CD1c-positive myeloid dendritic cell (primary cell): ENCODE measurements around the gene ANKRA2.

Experiments used
- DNase-seq: peaks from one replicate; pipeline ENCODE4 v3.0.0-alpha.2; 2016; ENCODE audit errors: extremely low spot score

The ANKRA2 gene, protein sequence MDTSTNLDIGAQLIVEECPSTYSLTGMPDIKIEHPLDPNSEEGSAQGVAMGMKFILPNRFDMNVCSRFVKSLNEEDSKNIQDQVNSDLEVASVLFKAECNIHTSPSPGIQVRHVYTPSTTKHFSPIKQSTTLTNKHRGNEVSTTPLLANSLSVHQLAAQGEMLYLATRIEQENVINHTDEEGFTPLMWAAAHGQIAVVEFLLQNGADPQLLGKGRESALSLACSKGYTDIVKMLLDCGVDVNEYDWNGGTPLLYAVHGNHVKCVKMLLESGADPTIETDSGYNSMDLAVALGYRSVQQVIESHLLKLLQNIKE

DNA sequence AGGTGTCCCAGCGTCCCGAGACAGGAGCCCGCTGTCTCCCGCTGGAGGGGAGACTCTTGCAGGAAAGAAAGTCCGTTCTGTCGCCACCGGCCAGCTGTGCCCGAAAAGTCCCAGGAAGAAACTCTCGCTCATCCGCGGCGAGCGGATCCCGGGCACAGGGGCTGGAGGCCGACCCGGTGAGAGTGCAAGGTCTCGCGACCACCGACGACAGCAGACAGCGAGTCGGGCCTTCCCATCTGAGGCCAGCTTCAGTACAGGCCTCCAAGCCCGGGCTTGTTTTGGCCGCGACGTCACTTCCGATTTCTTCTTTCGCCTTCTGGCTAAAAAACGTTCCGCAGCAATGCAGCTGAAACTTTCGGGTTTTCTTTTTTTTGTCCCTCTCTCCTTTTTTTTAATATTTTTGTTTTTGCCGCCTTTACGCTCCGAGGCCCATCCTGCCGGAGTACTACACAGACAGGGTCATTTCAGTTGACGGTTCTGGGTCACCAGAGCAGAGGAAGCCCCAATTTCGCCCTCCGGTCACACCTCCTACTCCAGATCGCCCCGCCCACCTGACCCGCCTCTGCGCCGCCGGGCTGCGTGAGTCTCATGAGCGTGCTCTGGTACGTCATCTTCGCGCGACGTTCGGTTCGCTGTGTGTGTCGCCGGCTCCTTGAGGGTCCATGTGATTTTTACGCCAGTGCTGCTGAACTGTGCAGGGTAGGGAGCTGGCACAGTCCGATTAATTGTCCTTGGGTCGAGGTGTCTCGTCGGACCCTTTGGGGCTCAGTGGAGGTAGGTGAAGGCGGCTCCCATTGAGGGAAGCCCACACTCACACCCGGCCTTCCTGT is at the start of gene ANKRA2, which contains the start of gene UTP15:
Gene ANKRA2 (minus strand): TSS at position 501 of the 830 bp plus-strand sequence. CDS start 2,758 bp downstream, outside the sequence.
Gene UTP15 (plus strand): TSS at position 605 of the 830 bp plus-strand sequence. CDS start 1,602 bp downstream, outside the sequence.
- DNase-seq, result peak; percentile 100

DNA sequence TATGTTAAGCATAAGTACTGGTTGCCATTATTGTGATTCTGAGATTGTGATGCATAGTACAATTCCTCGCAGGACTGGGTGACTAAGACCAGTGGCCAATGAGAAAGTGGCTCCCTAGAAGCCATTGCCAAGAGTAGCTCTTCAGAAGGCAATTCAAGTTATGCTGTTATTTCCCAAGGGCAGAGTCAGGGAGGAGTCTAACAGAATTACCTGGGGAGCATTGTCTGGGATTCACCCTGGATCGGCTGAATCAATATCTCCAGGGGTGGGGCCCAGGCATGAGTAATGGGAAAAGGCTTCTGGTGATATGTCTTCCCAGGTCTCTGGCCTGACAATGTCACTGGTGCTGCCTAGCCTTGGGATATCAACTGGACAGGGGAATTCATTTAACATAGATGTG is 49.6 kb upstream of the ANKRA2 start:
- no peak for DNase-seq

DNA sequence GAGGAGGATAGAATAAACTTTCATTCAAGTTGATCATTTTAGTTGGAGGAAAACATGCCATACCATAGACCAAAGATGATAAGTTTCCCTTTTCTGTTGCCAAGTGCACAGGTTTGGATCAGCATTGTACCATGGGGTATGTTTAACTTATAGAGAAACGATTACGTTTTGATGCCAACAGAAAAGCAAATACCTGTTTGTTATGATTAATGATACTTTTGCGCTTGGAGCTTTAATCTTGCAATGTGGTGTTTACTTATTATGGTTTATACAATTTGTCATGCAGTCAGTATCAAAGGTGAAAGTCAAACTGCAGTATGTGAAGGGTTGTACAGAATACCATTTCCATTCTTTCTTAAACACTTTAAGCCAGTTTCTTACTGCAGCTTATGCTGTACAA is 47.4 kb upstream of the ANKRA2 start:
- no peak for DNase-seq

DNA sequence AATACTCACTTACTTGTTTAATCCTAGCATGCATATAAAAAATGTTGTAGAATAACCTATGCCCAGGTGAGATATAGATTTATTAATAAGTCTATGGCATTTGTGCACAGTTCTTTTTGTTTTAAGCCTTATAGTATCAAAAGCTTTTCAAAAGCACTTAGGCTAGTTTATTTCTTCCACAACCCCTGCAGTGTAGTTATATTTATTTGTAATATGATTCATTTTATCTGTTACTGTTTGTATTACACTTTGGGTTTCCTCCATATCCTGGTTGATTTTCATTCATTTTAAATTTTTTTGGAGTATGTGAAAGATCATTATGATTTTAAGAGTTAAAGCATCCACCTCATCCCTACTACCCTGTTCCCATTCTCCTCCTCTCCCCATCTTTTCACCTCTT is 41.8 kb upstream of the ANKRA2 start:
- no peak for DNase-seq

DNA sequence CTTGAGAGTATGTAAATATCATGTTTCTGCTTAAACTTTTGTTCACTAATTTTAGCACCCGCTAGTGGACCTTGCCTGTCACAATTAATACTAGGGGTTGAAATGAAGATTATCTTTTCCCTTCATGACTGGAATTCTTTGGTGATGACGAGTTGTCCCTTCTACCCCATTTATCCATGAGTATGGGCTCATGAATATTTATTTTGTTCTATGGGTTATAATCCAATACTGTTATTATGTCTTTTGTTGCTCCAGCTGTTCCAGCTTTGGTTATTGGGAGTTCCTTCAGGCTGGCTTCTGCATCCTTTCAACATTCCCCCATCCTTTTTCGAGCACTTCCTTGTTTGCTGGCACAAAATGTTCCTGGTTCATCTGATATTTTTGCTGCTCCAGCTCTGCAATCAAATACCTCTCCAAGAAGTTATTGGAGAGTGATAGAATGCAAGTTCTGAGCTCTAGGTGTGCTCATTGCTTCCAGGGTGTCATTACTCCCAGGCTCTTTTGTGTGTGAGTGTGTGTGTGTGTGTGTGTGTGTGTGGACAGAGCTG is 40.8 kb upstream of the ANKRA2 start:
- no peak for DNase-seq

DNA sequence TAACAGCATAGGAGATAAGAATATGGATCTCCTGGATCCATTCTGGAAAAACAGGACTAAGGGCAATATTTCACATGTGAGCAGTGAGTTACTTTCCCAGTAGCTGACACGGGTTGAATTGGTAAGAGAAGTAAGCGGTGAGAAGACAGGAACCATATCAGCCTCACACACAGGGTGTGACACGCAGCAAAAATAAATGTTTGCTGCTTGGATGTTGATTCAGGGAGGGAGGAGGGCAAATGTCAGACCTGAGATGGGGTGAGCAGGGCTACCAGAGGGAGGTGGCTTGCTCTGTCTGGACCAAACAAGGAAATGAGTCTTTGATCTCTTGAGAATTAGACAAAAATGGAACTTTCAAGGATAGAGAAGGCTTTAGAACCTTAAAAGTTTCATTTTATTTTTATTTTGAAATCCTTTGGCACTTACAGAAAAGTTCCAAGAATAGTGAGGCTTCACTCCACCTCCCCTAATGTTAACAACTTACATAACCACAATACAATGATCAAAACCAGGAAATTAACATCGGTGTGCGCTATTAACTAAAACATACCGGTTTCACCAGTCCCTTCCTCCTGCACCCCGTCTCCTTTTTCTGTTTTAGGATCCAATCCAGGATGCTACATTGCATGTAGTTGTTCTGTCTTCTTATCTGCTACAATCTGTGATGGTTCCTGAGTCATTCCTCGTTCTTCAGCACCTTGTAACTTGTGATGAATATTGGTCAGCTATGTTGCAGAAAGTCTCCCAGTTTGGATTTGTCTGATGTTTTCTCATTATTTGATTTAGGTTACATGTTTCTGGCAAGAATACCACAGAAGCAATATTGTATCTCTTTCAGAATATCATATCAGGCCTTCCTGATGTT is 40.0 kb upstream of the ANKRA2 start:
- no peak for DNase-seq

DNA sequence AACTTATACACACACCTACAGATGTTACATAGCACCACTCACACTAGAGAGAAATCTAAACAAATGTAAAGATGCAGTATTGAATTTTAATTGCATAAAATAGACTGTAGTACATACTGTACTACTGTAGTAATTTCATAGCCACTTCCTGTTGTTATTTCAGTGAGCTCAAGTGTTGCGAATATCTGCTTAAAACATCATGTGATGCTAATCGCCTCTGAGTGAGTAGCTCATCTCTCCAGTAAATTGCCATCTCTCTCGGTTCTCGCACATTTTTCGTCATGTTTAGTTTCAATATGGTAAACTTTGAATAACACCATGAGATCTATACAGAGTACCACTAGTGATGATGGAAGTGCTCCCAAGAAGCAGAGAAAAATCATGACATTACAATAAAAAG is 38.6 kb upstream of the ANKRA2 start:
- DNase-seq, result no peak

DNA sequence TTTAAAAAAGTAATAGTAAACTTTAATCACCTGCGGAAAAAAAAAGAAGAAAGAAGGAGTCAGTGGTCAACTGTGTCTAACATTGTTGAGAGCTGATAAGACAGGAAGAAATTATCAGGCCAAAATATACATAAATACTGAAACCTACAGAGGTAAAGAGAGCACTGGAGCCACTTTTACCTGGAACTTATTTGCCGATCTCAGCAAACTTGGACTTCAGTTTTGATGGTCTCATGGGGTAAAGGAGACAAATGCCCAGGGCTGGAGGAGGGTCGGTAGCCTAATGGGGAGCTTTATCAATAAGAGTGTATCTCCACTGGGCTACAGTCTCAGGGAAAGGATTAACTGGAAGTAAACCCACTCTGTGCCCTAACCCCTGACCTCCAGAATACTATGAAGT is 33.9 kb upstream of the ANKRA2 start:
- no peak for DNase-seq

DNA sequence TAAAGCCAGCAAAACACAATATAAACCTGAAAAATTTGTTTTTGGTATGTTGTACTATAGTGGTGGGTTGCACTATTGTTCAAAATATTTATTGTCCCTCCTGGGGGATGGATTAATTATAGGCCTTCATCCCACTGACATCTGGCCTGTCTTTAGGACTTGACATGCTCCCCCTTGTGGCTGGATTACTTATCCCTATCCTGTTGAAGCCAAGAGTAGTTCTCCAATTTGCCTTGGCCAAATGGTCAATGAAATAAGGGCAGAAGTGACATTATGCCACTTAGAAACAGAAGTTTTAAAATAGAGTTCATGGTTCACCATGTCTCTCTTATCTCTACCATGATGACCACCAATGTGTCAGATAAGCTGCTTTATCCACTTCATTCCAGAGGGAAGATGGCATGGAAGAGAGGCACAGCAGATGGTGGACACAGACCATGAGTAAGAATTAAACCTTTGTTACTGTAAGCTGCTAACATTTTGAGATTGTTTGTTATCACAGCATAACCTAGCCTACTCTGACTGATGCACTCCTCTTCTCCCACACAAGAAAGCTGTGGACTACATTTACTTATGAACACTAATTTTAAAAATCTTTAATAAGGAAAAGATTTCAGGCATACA is 31.4 kb upstream of the ANKRA2 start:
- DNase-seq, result peak; percentile 50

DNA sequence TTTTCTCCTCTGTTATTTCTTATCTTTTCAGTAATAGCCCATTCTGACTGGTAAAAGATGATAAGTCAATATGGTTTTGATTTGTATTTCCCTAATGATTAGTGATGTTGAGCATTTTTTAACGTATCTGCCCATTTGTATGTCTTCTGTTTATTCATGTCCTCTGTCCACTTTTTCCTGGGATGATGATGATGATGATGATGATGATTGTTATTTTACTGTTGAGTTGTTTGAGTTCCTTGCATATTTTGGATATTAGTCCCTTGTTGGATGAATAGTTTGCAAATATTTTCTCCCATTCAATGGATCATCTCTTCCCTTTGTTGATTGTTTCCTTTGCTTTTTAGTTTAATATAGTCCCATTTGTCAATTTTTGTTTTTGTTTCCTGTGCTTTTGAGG is 27.1 kb upstream of the ANKRA2 start:
- no peak for DNase-seq

DNA sequence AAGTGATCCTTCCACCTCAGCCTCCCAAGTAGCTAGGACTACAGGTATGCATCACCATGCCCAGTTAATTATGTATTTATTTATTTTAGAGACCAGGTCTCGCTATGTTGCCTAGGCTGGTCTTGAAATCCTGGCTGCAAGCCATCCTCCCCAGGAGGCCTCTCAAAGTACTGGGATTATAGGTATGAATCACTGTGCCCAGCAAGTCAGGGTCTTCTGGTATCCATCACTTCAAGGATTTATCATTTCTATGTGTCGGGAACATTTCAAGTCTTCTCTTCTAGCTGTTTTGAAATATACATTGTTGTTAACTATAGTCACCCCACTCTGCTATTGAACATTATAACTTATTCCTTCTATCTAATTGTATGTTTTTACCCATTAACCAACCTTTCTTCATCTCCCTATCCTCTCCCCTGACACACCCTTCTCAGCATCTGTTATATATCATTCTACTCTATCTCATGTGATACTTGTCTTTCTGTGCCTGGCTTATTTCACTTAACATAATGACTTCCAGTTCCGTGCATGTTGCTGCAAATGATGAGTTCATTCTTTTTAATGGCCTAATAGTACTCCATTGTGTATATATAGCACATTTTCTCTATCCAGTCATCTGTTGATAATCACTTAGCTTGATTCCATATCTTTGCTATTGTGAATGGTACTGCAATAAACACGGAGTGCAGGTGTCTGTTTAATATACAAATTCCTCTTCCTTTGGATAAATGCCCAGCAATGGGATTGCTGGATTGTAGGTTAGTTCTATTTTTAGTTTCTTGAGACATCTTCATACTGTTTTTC is 26.5 kb upstream of the ANKRA2 start:
- DNase-seq, result no peak

DNA sequence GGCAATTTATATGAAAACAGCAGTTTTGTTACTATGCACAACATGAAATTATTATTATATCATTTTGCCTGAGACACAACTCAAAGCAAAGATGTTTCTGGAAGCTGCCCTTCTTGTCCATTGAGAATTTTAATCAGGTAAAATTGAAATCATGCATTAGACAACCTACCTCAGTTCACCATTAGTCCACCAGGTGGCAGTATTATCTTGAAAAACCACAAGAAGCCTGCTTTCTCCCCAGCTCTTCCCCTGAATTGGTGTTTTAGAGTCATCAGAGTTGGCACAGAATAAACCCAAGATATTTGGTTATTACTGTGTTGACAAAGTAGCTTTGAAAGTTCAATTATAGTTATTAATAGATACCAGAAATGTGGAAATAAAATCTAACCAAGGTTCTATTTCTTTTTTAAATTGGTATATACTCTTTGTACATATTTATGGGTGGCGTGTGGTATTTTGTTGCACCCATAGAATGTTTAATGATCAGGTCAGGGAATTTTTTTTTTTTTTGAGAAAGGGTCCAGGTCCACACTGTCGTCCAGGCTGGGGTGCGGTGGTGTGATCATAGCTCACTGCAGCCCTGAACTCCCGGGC is 25.8 kb upstream of the ANKRA2 start:
- peak; percentile 77 for DNase-seq

DNA sequence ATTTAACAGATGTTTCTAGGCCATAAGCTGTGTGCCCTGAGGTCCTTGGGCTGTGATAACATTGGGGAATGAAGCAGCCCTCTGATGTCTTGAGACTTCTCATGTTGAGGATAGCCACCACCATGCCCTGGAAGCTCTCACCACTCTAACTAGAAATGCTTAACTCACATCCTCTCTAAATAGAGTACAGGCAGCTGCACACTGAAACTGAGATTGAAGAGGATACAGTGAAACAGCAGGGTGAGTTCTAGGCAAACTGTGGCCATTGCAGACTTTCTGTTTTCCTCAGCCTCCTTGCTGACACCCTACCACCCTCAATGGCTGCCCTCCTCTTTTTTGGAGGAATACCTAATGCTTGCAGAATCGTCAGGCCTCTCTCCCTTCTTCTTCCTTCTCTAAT is 22.5 kb upstream of the ANKRA2 start:
- DNase-seq, result no peak

DNA sequence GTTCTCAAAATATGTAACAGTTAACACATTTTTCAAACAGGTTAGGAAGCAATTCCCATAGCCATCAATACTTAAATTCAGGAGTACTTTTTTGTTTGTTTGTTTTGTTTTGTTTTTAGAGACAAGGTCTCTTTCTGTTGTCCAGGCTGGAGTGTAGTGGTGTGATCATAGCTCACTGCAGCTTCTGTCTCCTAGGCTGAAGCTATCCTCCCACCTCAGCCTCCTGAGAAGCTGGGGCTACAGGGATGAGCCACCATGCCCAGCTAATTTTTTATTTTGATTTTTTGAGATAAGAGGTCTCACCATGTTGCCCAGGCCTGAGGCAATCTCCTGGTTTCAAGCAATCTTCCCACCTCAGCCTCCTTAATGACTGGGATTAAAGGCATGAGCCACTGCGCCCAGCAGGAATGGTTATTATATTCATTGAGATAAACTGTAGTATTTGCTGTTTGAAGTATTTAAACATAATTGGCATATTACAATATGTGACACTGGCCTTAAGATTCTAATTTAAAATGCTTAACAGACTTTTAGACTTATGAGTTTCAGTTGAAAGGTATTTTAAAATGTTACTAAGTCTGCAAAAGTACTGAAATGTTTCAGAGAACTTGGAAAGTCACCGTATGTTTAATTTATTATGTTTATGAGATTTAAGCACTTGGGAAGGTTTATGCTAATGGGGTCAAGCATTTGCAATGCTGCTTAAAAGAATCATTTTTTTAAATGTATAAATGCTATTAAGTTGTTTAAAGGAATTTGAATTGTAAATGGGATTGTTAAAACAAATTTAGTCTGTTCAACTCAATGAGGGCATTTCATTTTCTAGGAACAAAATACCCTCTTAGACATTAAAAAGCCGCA is 17.1 kb upstream of the ANKRA2 start:
- no peak for DNase-seq

DNA sequence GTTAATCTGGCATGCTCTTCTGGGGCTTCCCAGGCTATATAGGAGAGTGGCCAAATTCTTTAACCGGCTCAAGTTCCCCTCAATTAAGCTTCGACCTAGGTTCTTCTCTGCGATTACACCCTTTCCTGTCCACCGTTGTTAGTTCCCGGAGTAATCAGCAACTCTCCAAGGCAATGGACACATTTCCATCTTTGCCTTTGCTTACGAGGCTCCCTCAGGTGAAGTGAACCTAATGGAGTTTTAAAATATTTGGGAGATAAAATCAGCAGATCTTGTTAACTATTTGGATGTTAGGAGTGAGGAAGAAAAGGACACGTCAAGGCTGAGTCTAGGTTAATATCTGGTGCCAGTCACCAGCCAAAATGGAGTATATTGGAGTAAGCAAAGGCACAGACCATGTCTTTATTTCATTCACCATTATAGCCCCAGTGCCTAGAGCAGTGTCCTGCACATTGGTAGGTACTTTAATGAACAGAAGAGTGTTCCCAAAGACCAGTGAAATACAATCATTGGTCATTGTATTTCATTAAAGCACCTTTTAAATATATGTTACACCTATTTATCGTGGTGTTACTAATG is 619 bp upstream of the ANKRA2 start:
- DNase-seq, result no peak

DNA sequence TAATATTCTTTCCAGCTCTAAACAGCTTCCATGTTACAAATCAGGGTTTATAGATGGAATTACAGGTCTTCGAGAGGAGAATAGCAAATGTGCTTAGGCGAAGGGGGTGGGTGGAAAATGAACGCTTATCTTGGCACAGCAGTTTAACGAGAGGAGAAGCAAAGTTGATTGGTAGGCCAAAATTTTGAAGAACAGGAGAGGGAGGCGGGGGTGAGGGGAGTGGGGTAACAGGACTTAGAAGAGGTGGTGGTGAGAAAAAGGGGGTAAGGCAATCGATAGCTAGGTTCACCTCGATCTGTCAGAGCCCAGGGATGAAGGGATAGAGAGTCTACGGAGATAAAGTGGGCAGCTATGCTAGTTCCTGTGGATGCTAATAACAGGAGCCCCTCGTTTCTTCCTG is 764 bp downstream of the ANKRA2 start:
- peak; percentile 14 for DNase-seq

DNA sequence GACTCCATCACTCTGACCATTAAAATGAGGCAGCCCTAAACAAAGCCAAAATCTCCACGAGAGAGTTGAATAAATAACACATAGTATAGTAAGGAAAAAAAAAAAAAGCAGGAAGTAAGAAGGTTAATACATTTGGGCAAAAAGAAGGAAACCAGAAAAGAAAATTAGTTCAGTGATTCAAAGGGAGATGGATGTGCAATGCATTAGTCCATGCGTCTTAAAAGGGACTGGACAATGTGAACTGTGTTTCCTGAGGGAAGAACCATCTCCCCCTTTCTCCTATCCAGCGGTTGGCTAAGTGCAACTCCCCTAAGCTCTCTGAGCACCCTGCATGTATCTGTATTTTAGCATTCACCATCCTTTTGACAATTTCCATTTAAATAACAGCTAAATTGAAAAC is 1.4 kb downstream of the ANKRA2 start:
- no peak for DNase-seq

DNA sequence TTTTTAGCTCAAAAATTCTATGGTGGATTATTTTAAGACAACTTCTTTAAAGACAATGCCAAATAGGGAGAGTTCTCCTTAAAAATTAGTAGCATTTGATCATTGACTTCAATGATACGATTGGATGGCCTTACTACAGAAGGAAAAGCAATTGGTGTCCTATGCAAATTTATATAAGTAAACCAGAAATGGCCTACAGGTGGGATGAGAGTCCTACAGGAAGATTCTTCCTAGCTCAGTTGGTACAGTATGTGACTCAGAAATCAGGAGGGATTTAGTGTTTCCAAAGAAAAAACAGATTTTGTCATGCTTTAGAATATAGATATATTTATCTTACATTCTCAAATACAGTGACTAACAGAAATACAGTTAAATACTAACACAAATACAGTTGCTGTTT is 6.5 kb downstream of the ANKRA2 start:
- no peak for DNase-seq

DNA sequence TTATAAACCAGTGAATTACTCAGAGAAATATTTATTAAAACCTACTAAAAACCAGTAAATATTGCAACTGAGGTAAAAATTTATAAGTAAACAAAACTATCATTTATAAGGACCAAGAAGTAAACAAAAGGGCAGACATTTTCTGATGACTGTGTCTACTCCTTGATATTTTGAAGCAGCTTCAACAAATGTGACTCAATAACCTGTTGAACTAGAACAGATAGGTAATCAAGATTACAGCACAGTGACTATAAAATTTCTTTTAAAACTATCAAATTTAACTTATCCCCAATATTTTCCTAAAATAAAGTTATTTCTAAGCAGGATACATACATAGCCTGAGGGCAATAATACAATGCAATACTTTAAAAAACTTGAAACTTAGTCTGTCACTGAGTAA is 12.8 kb downstream of the ANKRA2 start:
- DNase-seq, result no peak
